Stimulated activated CD4-positive, alpha-beta T cell treated with anti-CD3 and anti-CD28 coated beads, Interleukin-2, amount 100 ng/mL, for 48 hours (primary cell): ENCODE data around the gene DMD.

Source experiments
- DNase-seq, 2 donors: peaks; one replicate each; pipeline ENCODE4 v3.0.0-alpha.2; 2020

The DMD gene

DNA sequence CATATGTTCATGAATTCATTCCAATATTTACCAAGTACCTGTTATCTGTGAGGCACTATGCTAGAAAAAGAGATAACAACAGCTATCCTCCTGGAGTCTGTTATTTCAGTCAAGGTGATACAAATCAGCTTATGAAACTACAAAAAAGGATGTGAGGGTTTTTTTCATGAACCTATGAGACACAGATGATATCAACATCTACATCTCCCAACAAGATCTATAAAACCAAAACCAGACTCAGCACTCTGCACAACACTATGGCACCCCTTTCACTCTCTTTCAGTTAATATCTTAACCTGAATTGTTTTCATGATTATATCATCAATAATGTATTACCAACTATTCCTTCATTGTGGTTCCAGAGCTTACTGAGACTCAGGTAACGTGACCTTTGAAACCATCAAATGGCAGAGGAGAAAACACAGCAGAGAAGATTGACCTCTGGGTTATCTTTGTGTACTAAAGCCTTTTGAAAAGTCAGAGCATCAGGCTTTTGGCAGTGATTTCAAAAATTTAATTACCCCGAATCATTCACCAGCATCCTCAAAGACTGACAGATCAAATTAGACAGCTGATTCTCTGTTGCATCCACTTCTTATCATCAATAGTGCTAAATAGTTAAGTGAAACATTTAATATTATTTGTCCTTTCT lies 1894.9 kb downstream of the DMD start:
- DNase-seq: no peak

GRCh38 chrX:31314921-31315320 lies 1896.4 kb downstream of the DMD start:
- no peak for DNase-seq

GRCh38 chrX:31307952-31308351 lies 1903.4 kb downstream of the DMD start:
- DNase-seq: no peak

DNA sequence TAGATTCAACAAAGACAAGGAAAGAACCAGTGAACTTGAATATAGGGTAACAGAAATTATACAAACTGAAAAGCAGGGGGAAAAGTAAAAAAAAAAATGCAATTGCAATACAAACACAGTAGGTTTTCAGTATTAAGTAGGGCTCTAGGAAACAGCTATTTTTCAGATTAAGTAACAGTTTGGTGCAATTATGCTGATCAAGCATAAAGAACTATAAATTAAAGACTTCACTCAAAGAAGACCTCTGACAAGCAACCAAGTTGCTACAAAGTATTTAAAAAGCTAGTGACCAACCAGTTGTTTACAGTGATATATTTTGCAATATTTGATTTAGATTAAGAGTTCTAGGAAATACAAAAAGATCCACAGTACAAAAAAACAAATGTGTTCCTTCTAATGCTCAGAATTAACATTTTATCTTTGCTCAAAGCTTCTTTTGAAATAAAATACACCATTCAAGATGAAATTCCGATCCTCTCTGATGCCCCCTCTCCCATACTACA lies 1908.7 kb downstream of the DMD start:
- no peak for DNase-seq

- DNase-seq: no peak
These were observed 1909.4 kb downstream of the DMD start for GRCh38 chrX:31301941-31302340.

DNA sequence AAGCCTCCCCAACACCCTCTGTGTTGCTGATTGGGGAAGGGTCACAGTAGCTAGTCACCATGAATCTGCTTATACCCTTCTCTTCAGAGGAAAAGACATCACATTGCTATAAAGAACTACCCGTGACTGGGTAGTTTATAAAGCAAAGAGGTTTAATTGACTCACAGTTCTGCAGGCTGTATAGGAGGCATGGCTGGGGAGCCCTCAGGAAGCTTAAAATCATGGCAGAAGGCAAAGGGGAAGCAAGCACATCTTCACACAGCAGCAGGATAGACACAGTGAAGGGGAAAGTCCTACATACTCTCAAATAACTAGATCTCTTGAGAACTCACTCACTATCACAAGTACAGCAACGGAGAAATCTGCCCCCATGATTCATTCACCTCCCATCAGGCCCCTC lies 1910.1 kb downstream of the DMD start:
- no peak for DNase-seq

GRCh38 chrX:31298916-31299315 lies 1912.4 kb downstream of the DMD start:
- DNase-seq: no peak

DNA sequence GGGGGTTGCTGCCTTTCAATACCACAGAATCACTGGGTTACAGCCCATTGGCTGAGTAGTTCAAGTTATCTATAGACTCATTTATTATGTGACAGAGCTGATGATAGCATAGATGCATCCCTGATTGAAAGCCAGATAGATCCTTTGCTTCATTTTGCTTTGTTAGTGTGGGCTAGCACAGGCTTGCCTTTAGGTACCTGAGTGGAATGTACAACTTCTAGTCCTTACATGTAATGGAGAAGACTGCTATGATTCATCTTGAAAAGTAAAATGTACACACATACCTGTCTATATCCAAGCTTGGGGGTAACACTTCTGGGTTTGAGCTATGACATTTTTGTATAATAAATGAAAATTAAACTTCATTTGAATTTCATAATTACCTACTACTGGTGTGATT lies 1913.5 kb downstream of the DMD start:
- DNase-seq: no peak

GRCh38 chrX:31294475-31294874 lies 1916.9 kb downstream of the DMD start:
- no peak for DNase-seq

DNA sequence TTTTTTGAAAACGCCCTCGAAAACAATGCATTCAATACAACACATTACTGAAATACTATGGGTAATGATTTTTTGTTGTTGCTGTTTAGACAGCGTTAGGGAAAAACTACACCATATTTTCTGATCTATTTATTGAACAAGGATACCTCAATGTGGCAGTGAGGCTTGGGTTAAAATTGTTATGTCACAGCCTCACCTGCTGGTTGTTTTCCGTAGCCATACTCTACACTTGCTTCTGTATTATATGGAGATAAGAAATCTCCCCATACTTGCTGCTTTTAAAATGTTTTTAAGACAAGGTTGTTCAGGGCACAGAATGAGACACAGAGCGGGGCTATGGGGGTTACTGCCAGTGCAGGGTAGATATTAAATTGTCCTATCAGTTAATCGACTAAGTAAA lies 1917.9 kb downstream of the DMD start:
- no peak for DNase-seq

GRCh38 chrX:31291131-31291530 lies 1920.2 kb downstream of the DMD start:
- DNase-seq: no peak

GRCh38 chrX:31287861-31288260 lies 1923.5 kb downstream of the DMD start:
- no peak for DNase-seq

DNA sequence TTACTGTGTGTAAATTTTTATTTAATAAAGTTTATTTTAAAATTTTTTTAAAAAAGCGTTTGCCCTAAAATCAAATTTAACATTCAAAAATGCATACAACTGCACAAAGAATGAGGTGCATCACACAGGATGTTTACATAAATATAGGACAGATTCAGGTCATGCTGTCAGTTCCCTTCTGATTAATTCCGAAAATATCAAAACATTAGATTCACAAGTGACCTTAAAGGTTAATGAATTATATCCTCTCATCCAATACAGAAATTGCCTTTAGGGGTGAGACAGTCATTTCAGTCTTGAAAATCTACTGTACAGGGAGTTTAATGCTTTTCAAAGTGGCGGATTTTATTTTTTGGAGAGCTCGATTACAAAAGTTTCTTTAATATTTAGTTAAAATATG lies 1930.8 kb downstream of the DMD start:
- no peak for DNase-seq

DNA sequence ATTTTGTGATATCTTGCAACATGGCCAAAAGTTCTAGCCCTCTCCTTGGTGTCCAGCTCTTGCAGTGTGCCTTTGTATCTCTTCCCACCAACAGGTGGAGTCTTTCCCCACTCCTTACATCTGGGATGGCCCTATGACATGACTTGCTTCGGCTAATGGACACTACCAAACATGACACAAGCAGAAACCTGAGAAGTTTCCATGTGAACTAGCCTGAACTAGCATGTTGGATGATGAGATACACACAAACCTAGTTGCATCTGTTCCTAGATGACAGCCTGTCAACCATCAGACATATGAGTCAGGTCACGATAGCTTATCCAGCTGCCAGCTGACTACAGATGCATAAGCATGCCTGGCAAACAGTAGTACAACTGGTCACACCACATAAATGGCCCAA lies 1932.0 kb downstream of the DMD start:
- no peak for DNase-seq

DNA sequence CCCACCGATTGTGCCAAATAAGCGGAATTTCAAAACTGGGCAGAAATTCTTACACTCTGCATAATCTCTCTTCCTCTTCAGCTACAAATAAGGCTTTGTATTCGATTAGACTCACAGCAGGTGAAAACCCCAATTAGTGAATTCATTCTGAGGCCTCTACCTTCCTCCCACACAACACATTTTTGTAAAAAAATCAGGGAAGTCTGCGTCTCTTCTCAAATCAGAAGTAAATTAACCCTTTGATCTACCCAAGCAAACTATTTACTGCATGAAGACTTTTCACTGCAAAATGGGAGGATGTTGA lies 1938.9 kb downstream of the DMD start:
- DNase-seq: no peak

GRCh38 chrX:31271615-31272471 lies 1939.5 kb downstream of the DMD start:
- no peak for DNase-seq

DNA sequence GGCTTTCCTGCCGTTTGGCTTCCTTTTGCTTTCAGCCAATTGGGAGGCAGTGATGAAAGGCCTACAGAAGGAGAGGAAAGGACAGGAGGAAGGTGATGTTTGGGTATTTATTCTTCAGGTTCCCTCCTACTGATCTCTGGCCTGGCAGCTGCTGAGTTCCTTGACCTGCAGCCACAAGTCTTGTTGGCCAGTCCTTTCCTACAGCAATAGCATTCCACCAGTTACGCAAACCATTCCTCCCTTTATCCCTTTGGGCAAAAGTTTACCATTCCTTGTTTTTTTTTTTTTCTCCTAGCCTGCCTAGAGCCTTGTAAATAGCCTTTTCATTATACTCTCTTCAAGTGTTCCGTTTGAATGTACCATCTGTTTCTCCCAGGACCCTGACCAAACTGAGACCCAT lies 1941.4 kb downstream of the DMD start:
- DNase-seq: no peak

DNA sequence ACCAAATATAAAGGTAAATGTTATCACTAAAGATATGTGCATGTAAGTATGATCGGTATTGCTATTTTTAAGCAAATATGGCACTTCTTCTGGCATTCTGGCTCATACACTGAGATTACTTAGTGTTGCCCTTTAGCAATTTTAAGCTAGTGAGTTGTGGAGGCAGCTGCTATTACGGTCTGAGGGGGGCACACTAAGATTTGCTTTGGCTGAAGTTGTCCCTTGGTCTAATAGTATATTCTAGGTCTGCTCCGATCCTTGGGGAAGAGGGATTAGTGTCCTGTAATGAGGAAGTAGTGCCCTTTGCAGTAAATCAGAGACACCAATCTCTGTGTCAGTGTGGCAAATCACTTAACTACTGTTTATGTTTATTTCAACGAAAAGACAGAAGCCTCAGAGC lies 1943.0 kb downstream of the DMD start:
- DNase-seq: no peak

- DNase-seq: no peak
These were observed 1944.9 kb downstream of the DMD start for GRCh38 chrX:31266203-31267076.

DNA sequence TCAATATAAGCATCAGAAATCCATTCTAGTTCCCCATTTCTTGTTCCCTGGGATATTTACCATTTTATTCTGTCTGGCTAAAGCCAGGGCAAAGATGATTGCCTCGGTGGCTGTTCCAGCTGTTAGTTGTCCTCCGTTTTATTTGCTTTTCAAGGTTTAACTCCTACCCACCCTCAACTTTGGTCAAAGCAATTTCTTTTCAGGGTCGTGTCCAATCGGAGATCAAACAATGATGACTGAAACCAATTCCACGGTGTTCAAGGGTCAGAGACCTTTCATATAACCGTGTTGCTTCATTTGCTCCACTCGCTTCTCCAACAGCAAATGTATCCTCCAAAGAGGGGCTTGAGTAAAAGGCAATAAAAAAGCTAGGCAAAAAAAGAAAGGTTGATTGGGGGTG lies 1946.0 kb downstream of the DMD start:
- no peak for DNase-seq

DNA sequence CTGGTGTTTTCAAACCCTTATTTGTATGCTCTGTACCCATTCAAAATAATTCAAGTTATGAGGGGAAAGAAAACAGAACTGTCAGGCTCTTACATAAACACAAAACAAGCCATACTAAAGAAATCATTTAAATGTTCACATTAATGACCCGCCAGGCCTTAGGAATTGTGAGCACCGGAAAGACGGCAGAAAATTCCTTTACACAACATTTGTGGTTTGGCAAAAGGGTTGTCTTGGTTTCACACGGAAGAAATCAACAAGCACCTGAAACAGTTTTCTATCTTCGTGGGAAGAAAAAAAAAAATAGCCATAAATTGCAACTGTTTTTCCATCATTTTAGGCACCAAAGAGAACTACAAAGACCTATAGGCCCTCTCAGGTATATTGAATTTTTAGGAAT lies 1951.0 kb downstream of the DMD start:
- no peak for DNase-seq

- DNase-seq: no peak
These were observed 1953.2 kb downstream of the DMD start for GRCh38 chrX:31258166-31258565.

- no peak for DNase-seq
These were observed 1955.9 kb downstream of the DMD start for GRCh38 chrX:31255310-31256033.
